Mucosa of stomach (tissue), 1 donor: ENCODE results near the gene HOXA10.

Experiments
- H3K27me3 ChIP-seq: one replicate; pipeline ENCODE4 v1.7.0; 2013; ENCODE audit warnings: mild to moderate bottlenecking, low read length; ENCODE audit not compliant: control insufficient read depth, insufficient read depth
- H3K36me3 ChIP-seq: one replicate; pipeline ENCODE4 v1.7.0; 2013; ENCODE audit warnings: low read length; ENCODE audit not compliant: control insufficient read depth, insufficient read depth
- H3K4me1 ChIP-seq: one replicate; pipeline ENCODE4 v1.7.0; 2013; ENCODE audit warnings: mild to moderate bottlenecking, low read length; ENCODE audit not compliant: control insufficient read depth, insufficient read depth
- H3K4me3 ChIP-seq: one replicate; pipeline ENCODE4 v1.7.0; 2013; ENCODE audit warnings: low read length
- H3K9ac ChIP-seq: one replicate; pipeline ENCODE4 v1.7.0; 2013; ENCODE audit warnings: mild to moderate bottlenecking, low read length, moderate library complexity
- H3K9me3 ChIP-seq: one replicate; pipeline ENCODE4 v1.7.0; 2013; ENCODE audit warnings: mild to moderate bottlenecking, low read length, moderate library complexity; ENCODE audit not compliant: control insufficient read depth
- donor health status: Pancreatic carcinoma.

HOXA10 gene

DNA sequence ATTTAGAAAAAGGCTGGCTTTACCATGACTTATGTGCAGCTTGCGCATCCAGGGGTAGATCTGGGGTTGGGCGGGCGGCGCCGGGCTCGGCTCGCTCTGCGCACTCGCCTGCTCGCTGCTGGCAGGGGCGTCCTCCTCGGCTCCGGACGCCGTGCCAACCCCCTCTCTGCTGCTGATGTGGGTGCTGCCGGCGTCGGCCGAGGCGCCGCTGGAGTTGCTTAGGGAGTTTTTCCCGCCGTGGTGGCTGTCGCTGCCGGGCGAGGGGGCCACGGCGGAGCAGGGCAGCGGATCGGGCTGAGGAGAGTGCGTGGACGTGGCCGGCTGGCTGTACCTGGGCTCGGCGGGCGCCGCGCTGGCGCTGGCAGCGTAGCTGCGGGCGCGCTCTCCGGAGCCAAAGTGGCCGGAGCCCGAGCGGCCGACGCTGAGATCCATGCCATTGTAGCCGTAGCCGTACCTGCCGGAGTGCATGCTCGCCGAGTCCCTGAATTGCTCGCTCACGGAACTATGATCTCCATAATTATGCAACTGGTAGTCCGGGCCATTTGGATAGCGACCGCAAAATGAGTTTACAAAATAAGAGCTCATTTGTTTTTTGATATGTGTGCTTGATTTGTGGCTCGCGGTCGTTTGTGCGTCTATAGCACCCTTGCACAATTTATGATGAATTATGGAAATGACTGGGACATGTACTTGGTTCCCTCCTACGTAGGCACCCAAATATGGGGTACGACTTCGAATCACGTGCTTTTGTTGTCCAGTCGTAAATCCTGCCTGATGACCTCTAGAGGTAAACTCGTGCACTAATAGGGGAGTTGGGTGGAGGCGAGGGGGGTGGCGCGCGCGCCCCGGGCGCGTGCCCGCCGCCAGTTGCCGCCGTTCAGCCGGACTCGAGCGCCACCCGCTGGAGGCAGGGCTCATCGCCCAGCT lies 30.8 kb downstream of the HOXA10 start, which contains the start of gene HOXA5:
Gene HOXA5, minus strand, starts transcription at position 659 of the 927 bp plus-strand sequence. Its CDS starts 74 bp downstream, at position 585.
- peaks cover 17% of the 10 kb centered on the region for H3K4me1 ChIP-seq
- peaks cover 49% of the 10 kb centered on the region for H3K27me3 ChIP-seq
- H3K9me3 ChIP-seq, result no peaks in the 10 kb centered on the region
- peak within 1 kb of the TSS; percentile 78 for H3K4me3 ChIP-seq
- H3K36me3 ChIP-seq, result no peaks in the 10 kb centered on the region
- peak within 1 kb of the TSS; percentile 83 for H3K9ac ChIP-seq

GRCh38 chr7:27142580-27143022 lies 31.5 kb downstream of the HOXA10 start:
- H3K27me3 ChIP-seq, result peaks cover 43% of the 10 kb centered on the region
- no peaks in the 10 kb centered on the region for H3K9me3 ChIP-seq
- peak overlapping the region; percentile 83 for H3K9ac ChIP-seq
- no peaks in the 10 kb centered on the region for H3K36me3 ChIP-seq
- peak overlapping the region; percentile 78 for H3K4me3 ChIP-seq
- peaks cover 13% of the 10 kb centered on the region for H3K4me1 ChIP-seq

GRCh38 chr7:27141923-27142579 lies 32.1 kb downstream of the HOXA10 start:
- Histone ChIP-seq H3K4me1 (peaks cover 13% of the 10 kb centered on the region), H3K36me3 (no peaks in the 10 kb centered on the region), H3K27me3 (peaks cover 38% of the 10 kb centered on the region), H3K9ac (peak overlapping the region; percentile 83), H3K4me3 (peak overlapping the region; percentile 78), H3K9me3 (no peaks in the 10 kb centered on the region)

DNA sequence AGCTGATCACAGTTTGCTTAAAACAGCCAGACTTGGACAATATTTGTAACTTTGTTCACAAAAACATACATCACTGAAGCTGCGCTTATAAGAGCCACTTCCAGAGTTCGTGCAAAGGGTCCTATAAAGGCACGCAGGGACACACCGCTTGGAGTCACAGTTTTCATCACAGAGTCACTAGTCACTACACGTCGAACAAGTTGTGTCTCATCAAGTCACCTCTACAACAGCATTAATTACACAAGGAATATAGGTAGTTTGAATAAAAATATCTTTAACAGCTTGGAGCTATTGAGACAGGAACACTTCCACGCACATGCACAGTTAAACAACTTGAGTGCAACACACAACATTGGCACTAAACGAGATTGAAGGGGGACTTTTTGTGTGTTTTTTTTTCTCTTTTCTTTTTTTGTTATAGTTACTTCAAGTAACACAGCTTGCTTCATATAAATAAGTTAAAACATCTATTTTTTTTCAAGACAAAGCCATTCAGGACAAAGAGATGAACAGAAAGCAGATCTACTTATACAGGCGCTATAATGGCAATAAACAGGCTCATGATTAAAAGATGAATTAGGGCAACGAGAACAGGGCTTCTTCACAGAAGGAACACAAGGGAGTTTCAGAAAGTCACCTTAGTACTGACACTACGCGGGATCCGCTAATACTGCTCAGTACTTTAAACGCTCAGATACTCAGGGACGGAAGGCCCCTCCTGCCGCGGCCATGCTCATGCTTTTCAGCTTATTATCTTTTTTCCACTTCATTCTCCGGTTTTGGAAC lies 32.8 kb downstream of the HOXA10 start:
- Histone ChIP-seq H3K36me3 (no peaks in the 10 kb centered on the region), H3K9me3 (no peaks in the 10 kb centered on the region), H3K4me3 (peak overlapping the region; percentile 78), H3K27me3 (peaks cover 30% of the 10 kb centered on the region), H3K9ac (peak overlapping the region; percentile 83), H3K4me1 (peaks cover 19% of the 10 kb centered on the region)

DNA sequence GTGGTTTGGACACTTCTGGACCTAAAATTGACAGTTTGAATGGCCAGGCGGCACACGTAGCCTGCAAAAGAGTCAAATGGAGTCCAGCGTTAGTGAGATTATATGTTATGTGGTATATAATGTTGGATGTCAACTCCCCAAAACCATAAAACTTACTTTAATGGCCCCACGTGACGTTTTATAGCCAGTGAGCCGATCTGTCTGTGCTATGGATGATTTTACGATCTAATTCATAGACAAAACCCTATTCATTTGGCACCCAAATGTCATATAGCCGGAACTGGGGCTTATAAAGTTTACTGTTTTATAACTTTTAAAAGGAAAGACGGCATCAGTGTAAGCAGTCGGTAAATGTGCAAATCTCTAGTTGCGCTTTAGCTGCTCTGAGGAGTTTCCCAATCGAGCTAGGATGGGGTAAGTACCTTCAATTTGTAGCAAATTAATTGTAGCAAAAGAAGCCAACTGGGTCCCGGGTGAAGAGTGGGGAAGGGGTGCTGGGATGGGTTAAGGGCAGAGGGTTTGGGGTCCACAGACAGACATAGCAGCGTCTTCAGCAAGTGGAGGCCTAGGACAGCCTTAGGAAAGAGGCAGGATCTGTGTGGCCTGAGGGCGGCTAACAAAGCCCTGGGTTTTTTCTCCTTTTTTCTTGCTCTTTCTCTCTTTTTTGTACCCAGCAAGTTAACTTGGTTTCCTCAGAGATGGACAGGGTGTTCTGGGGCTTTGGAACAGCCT lies 33.8 kb downstream of the HOXA10 start:
- H3K9ac ChIP-seq, result peak overlapping the region; percentile 29
- H3K27me3 ChIP-seq, result peaks cover 20% of the 10 kb centered on the region
- no peaks in the 10 kb centered on the region for H3K36me3 ChIP-seq
- H3K9me3 ChIP-seq, result no peaks in the 10 kb centered on the region
- H3K4me3 ChIP-seq, result no peak overlapping the region
- H3K4me1 ChIP-seq, result peaks cover 27% of the 10 kb centered on the region

- no peaks in the 10 kb centered on the region for H3K36me3 ChIP-seq
- peak overlapping the region; percentile 29 for H3K9ac ChIP-seq
- no peaks in the 10 kb centered on the region for H3K9me3 ChIP-seq
- H3K4me1 ChIP-seq, result peaks cover 22% of the 10 kb centered on the region
- peaks cover 12% of the 10 kb centered on the region for H3K27me3 ChIP-seq
- no peak overlapping the region for H3K4me3 ChIP-seq
These were observed 34.6 kb downstream of the HOXA10 start for GRCh38 chr7:27139334-27140125.

- Histone ChIP-seq H3K36me3 (no peaks in the 10 kb centered on the region), H3K27me3 (peaks cover 7% of the 10 kb centered on the region), H3K9ac (peak overlapping the region; percentile 29), H3K4me1 (peaks cover 25% of the 10 kb centered on the region), H3K4me3 (no peak overlapping the region), H3K9me3 (no peaks in the 10 kb centered on the region)
These were observed 35.2 kb downstream of the HOXA10 start for GRCh38 chr7:27138985-27139333.

- H3K27me3 ChIP-seq, result peaks cover 5% of the 10 kb centered on the region
- no peaks in the 10 kb centered on the region for H3K9me3 ChIP-seq
- H3K4me3 ChIP-seq, result no peak overlapping the region
- H3K4me1 ChIP-seq, result peaks cover 30% of the 10 kb centered on the region
- no peaks in the 10 kb centered on the region for H3K36me3 ChIP-seq
- H3K9ac ChIP-seq, result no peak overlapping the region
These were observed 35.6 kb downstream of the HOXA10 start for GRCh38 chr7:27138472-27138871.

DNA sequence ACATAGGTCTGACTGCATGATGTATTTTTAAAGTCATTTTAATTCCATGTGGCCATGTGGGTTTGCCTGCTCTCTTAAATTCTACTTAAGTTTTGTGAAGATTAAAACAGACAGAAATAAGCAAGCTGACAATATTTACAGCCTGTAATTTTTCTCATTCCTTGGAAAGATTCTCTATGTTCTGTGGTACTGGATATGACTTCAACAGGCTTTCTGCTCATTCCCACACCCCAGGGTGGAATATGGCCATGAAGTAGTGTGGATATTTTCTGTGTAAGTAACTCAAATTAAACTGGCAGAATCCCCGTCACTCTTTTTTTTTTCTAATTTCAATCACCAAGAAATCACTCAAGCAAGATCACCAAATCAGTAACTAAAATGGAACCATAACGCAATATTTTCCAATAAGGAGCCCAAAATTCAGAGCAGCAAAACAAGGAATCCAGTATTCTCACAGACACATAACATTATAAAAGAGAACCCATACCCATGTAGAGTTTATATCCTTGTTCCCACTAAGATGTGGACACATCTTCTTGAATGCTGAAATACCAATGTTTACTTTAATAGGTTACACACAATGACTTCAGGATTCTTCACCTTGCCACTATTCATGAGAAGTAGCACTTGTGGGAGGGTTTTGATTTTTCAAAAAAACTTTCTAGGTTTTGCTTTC lies 36.3 kb downstream of the HOXA10 start:
- Histone ChIP-seq H3K36me3 (no peaks in the 10 kb centered on the region), H3K9ac (no peak overlapping the region), H3K27me3 (peaks cover 5% of the 10 kb centered on the region), H3K4me3 (no peak overlapping the region), H3K9me3 (no peaks in the 10 kb centered on the region), H3K4me1 (peaks cover 33% of the 10 kb centered on the region)

- Histone ChIP-seq H3K9me3 (no peaks in the 10 kb centered on the region), H3K4me1 (peaks cover 39% of the 10 kb centered on the region), H3K27me3 (no peaks in the 10 kb centered on the region), H3K9ac (no peak overlapping the region), H3K4me3 (no peak overlapping the region), H3K36me3 (no peaks in the 10 kb centered on the region)
These were observed 39.7 kb downstream of the HOXA10 start for GRCh38 chr7:27134392-27134791.
